DMS79 treated with DMSO at 0.1 percent for 48 hours (cell line): Measurements from ENCODE around the gene TPBG.
A peak's percentile ranks its signal among the peaks of the same experiment; 100 is the strongest.

Source experiments
- DNase-seq: peaks from one replicate; lab custom pipeline; 2025; lab: John Stamatoyannopoulos, UW

TPBG gene

GRCh38 chr6:82363428-82364086, at the start of gene TPBG:
Gene TPBG (plus strand): TSS chr6:82363817. CDS start chr6:82364962, 1,145 bp downstream.
- peak; percentile 35 for DNase-seq

- DNase-seq = no peak
These were observed 41.2 kb upstream of the TPBG start for GRCh38 chr6:82322386-82322785.

- DNase-seq = no peak
These were observed 33.9 kb upstream of the TPBG start for GRCh38 chr6:82329766-82330165.

GRCh38 chr6:82330171-82330804, 33.3 kb upstream of the TPBG start:
- DNase-seq = no peak

- no peak for DNase-seq
These were observed 32.4 kb upstream of the TPBG start for GRCh38 chr6:82331031-82331773.

GRCh38 chr6:82333781-82334180, 29.8 kb upstream of the TPBG start:
- DNase-seq = no peak

- peak; percentile 36 for DNase-seq
These were observed 25.8 kb upstream of the TPBG start for GRCh38 chr6:82337688-82338257.

- no peak for DNase-seq
These were observed 15.5 kb upstream of the TPBG start for GRCh38 chr6:82348130-82348529.

GRCh38 chr6:82353848-82354247, 9.8 kb upstream of the TPBG start:
- DNase-seq = no peak

- no peak for DNase-seq
These were observed 3.1 kb upstream of the TPBG start for GRCh38 chr6:82360552-82360951.

GRCh38 chr6:82361631-82362030, 2.0 kb upstream of the TPBG start:
- no peak for DNase-seq

- DNase-seq = no peak
These were observed 1.5 kb upstream of the TPBG start for GRCh38 chr6:82362144-82362543.

GRCh38 chr6:82362878-82363427, 664 bp upstream of the TPBG start:
- peak; percentile 35 for DNase-seq

- DNase-seq = peak; percentile 39
These were observed 734 bp downstream of the TPBG start for GRCh38 chr6:82364087-82365015.

- DNase-seq = peak; percentile 70
These were observed 1.6 kb downstream of the TPBG start for GRCh38 chr6:82365016-82365795.

- no peak for DNase-seq
These were observed 4.1 kb downstream of the TPBG start for GRCh38 chr6:82367704-82368103.

- DNase-seq = no peak
These were observed 7.2 kb downstream of the TPBG start for GRCh38 chr6:82370788-82371187.

- DNase-seq = no peak
These were observed 8.4 kb downstream of the TPBG start for GRCh38 chr6:82371799-82372546.

- DNase-seq = no peak
These were observed 9.0 kb downstream of the TPBG start for GRCh38 chr6:82372656-82373055.

GRCh38 chr6:82374516-82374915, 10.9 kb downstream of the TPBG start:
- no peak for DNase-seq
